Neural progenitor cell (in vitro differentiated cells): Measurements from ENCODE around the gene GKN1. TPM values are rescaled to one million over a fixed set of nuclear protein-coding genes. Genes with fewer than 3 reads are reported as not detected.

Source experiments
- DNase-seq: peaks from one replicate; pipeline ENCODE4 v3.0.0-alpha.2; 2016; ENCODE audit warnings: low spot score
- H2AFZ ChIP-seq: fragments of 200-600 bp; sonication (generic); replicated peaks from 2 replicates; pipeline ENCODE4 v1.6.1; 2016; ENCODE audit warnings: antibody characterized with exemption
- H3F3A ChIP-seq: fragments of 200-600 bp; sonication (generic); 2 replicates; pipeline ENCODE4 v1.6.1; 2016; ENCODE audit warnings: antibody characterized with exemption, low read depth
- H3K27ac ChIP-seq: fragments of 200-600 bp; sonication (generic); 2 replicates; pipeline ENCODE4 v1.5.1; 2016; ENCODE audit warnings: mild to moderate bottlenecking
- H3K27me3 ChIP-seq: fragments of 200-600 bp; sonication (generic); 2 replicates; pipeline ENCODE4 v1.6.1; 2016; ENCODE audit warnings: mild to moderate bottlenecking, moderate library complexity
- H3K36me3 ChIP-seq: fragments of 200-600 bp; sonication (generic); 2 replicates; pipeline ENCODE4 v1.5.1; 2016
- H3K4me1 ChIP-seq: fragments of 200-600 bp; sonication (generic); 2 replicates; pipeline ENCODE4 v1.6.1; 2016; ENCODE audit warnings: mixed run types
- H3K4me2 ChIP-seq: fragments of 200-600 bp; sonication (generic); 2 replicates; pipeline ENCODE4 v1.6.1; 2016
- H3K4me3 ChIP-seq: fragments of 200-600 bp; sonication (generic); 2 replicates; pipeline ENCODE4 v1.5.1; 2016
- H3K79me2 ChIP-seq: fragments of 200-600 bp; sonication (generic); 2 replicates; pipeline ENCODE4 v1.6.1; 2016; ENCODE audit warnings: low read depth
- H3K9ac ChIP-seq: fragments of 200-600 bp; sonication (generic); 2 replicates; pipeline ENCODE4 v1.6.1; 2016
- H3K9me3 ChIP-seq: fragments of 200-600 bp; sonication (generic); 2 replicates; pipeline ENCODE4 v1.5.1; 2016; ENCODE audit warnings: low read depth
- H4K20me1 ChIP-seq: fragments of 200-600 bp; sonication (generic); 2 replicates; pipeline ENCODE4 v1.6.1; 2016; ENCODE audit warnings: low read depth
- H3K27ac Mint-ChIP-seq: 3 replicates; pipeline ENCODE4 v1.8.0; 2021; ENCODE audit warnings: mixed read lengths
- H3K27me3 Mint-ChIP-seq: 2 replicates; pipeline ENCODE4 v1.8.0; 2022; ENCODE audit warnings: low read depth, mild to moderate bottlenecking, inconsistent platforms, moderate library complexity, mixed read lengths; ENCODE audit not compliant: insufficient read depth
- H3K36me3 Mint-ChIP-seq: 3 replicates; pipeline ENCODE4 v1.8.0; 2021; ENCODE audit warnings: mixed read lengths
- H3K4me1 Mint-ChIP-seq: 3 replicates; pipeline ENCODE4 v1.8.0; 2021; ENCODE audit warnings: mixed read lengths
- H3K4me3 Mint-ChIP-seq: 3 replicates; pipeline ENCODE4 v1.8.0; 2021; ENCODE audit warnings: mild to moderate bottlenecking, moderate library complexity, mixed read lengths
- H3K9me3 Mint-ChIP-seq: 3 replicates; pipeline ENCODE4 v1.8.0; 2020; ENCODE audit warnings: mixed read lengths
- CTCF ChIP-seq: fragments of 200-600 bp; sonication (generic); IDR thresholded peaks from 2 replicates; pipeline ENCODE4 v1.5.1; 2017; ENCODE audit warnings: antibody characterized with exemption, mild to moderate bottlenecking
- EZH2 ChIP-seq: fragments of 200-600 bp; sonication (generic); IDR thresholded peaks from 2 replicates; pipeline ENCODE4 v1.6.1; 2017; ENCODE audit warnings: antibody characterized with exemption, mild to moderate bottlenecking, moderate library complexity
- EZH2phosphoT487 ChIP-seq: fragments of 200-600 bp; sonication (generic); IDR thresholded peaks from 2 replicates; pipeline ENCODE4 v1.6.1; 2017; ENCODE audit warnings: antibody characterized with exemption
- total RNA-seq: library from RNA; depleted of rRNA; stranded (reverse); fragments of >200 nt; gene quantifications from 2 replicates; pipeline ENCODE4 v1.2.3, GENCODE V29; 2015; ENCODE audit warnings: low replicate concordance

Gene GKN1
- total RNA-seq, 1 donor from 2014 or later, result not detected

- Mint-ChIP-seq H3K27me3 (peaks cover 2% of the 10 kb centered on the region), H3K36me3 (peaks cover 31% of the 10 kb centered on the region), H3K4me3 (no peak overlapping the region), H3K9me3 (peaks cover 2% of the 10 kb centered on the region), H3K27ac (no peak overlapping the region), H3K4me1 (peaks cover 21% of the 10 kb centered on the region)
- H4K20me1 ChIP-seq, result no peaks in the 10 kb centered on the region
- H3K79me2 ChIP-seq, result peaks cover 5% of the 10 kb centered on the region
- no peak overlapping the region for H3K4me3 ChIP-seq
- TF ChIP-seq EZH2 (no peak), EZH2phosphoT487 (no peak), CTCF (no peak)
- no peak overlapping the region for H3K9ac ChIP-seq
- H3F3A ChIP-seq, result peaks cover 18% of the 10 kb centered on the region
- H3K4me2 ChIP-seq, result no peak overlapping the region
- H2AFZ ChIP-seq, result no peak overlapping the region
- no peak overlapping the region for H3K27ac ChIP-seq
- no peaks in the 10 kb centered on the region for H3K9me3 ChIP-seq
- H3K27me3 ChIP-seq, result peaks cover 15% of the 10 kb centered on the region
- H3K4me1 ChIP-seq, result peaks cover 15% of the 10 kb centered on the region
- DNase-seq, result no peak
- no peaks in the 10 kb centered on the region for H3K36me3 ChIP-seq
Observed at GRCh38 chr2:69018678-69019095, 44.3 kb downstream of the GKN1 start.

GRCh38 chr2:69020496-69021426 is 46.3 kb downstream of the GKN1 start:
- H3K27ac Mint-ChIP-seq, result no peak overlapping the region
- H3K4me2 ChIP-seq, result no peak overlapping the region
- H3K4me1 ChIP-seq, result no peaks in the 10 kb centered on the region
- H3K9ac ChIP-seq, result no peak overlapping the region
- H3K4me3 Mint-ChIP-seq, result no peak overlapping the region
- DNase-seq, result no peak
- peaks cover 2% of the 10 kb centered on the region for H3K9me3 Mint-ChIP-seq
- H3F3A ChIP-seq, result no peaks in the 10 kb centered on the region
- H3K27me3 ChIP-seq, result no peaks in the 10 kb centered on the region
- H3K36me3 Mint-ChIP-seq, result peaks cover 31% of the 10 kb centered on the region
- TF ChIP-seq EZH2, result no peak
- no peak for TF ChIP-seq EZH2phosphoT487
- no peak for TF ChIP-seq CTCF
- H3K27me3 Mint-ChIP-seq, result no peaks in the 10 kb centered on the region
- no peaks in the 10 kb centered on the region for H3K36me3 ChIP-seq
- H4K20me1 ChIP-seq, result no peaks in the 10 kb centered on the region
- H3K27ac ChIP-seq, result no peak overlapping the region
- H3K9me3 ChIP-seq, result no peaks in the 10 kb centered on the region
- H2AFZ ChIP-seq, result no peak overlapping the region
- peaks cover 8% of the 10 kb centered on the region for H3K4me1 Mint-ChIP-seq
- no peaks in the 10 kb centered on the region for H3K79me2 ChIP-seq
- H3K4me3 ChIP-seq, result no peak overlapping the region

DNA sequence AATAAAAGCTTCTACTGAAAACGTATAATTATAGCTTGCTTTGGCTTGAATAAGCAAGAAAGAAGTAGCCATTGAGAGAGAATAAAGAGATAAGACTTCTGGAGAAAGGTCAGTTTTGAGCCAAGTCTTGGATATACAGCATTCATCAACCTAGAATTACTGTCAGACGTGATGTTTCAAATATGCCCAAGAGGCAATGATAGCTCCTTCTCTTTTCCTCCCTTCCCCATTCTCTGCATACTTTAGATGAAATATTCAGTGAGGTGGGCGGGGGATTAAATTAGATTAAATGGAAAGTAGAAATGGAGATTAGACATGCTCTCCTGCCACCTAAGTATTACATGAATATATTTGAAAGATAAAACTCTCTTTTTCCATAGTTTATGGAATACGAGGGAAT is 47.3 kb downstream of the GKN1 start:
- Mint-ChIP-seq H3K27me3 (peaks cover 1% of the 10 kb centered on the region), H3K4me1 (peaks cover 8% of the 10 kb centered on the region), H3K4me3 (no peak overlapping the region), H3K9me3 (peaks cover 6% of the 10 kb centered on the region), H3K36me3 (peaks cover 32% of the 10 kb centered on the region), H3K27ac (no peak overlapping the region)
- no peak for DNase-seq
- H3K79me2 ChIP-seq, result no peaks in the 10 kb centered on the region
- H3K9me3 ChIP-seq, result no peaks in the 10 kb centered on the region
- H3K4me3 ChIP-seq, result no peak overlapping the region
- H3K27me3 ChIP-seq, result no peaks in the 10 kb centered on the region
- H3K4me2 ChIP-seq, result no peak overlapping the region
- no peak overlapping the region for H3K9ac ChIP-seq
- H3K27ac ChIP-seq, result no peak overlapping the region
- no peak overlapping the region for H2AFZ ChIP-seq
- no peaks in the 10 kb centered on the region for H3K4me1 ChIP-seq
- H3F3A ChIP-seq, result no peaks in the 10 kb centered on the region
- H4K20me1 ChIP-seq, result no peaks in the 10 kb centered on the region
- H3K36me3 ChIP-seq, result no peaks in the 10 kb centered on the region
- TF ChIP-seq CTCF (no peak), EZH2phosphoT487 (no peak), EZH2 (no peak)
